WTC11 (cell line): ENCODE data around the gene CNGA1. TPM values are rescaled to one million over a fixed set of nuclear protein-coding genes. Genes with fewer than 3 reads are reported as not detected.

Experiments used
- ATAC-seq: fragments of 200-7000 bp; cut with Tn5 transposase; 2 replicates; pipeline ENCODE4 v1.10.0; 2021; ENCODE audit warnings: mild to moderate bottlenecking, moderate library complexity
- CTCF ChIA-PET: fragments of 300-600 bp; sonication (Branson Sonifier 250); formaldehyde crosslinking; loops from one replicate; lab custom pipeline; 2021; ENCODE audit warnings: antibody characterized with exemption; lab: Charles Lee
- POLR2A ChIA-PET: fragments of 350-600 bp; sonication (Branson Sonifier 250); formaldehyde crosslinking; loops from one replicate; lab custom pipeline; 2021; ENCODE audit warnings: antibody characterized with exemption; lab: Charles Lee
- DNase-seq: peaks from one replicate; pipeline ENCODE4 v3.0.0; 2021; ENCODE audit warnings: low spot score
- H3K27ac Mint-ChIP-seq: 2 replicates; pipeline ENCODE4 v1.8.0; 2021; ENCODE audit warnings: mixed read lengths
- H3K27me3 Mint-ChIP-seq: 2 replicates; pipeline ENCODE4 v1.8.0; 2021; ENCODE audit warnings: low read depth, mild to moderate bottlenecking, moderate library complexity, mixed read lengths
- H3K36me3 Mint-ChIP-seq: 2 replicates; pipeline ENCODE4 v1.8.0; 2021; ENCODE audit warnings: mixed read lengths
- H3K4me1 Mint-ChIP-seq: 2 replicates; pipeline ENCODE4 v1.8.0; 2022; ENCODE audit warnings: mixed read lengths
- H3K4me3 Mint-ChIP-seq: 2 replicates; pipeline ENCODE4 v1.8.0; 2021; ENCODE audit warnings: mild to moderate bottlenecking, moderate library complexity, mixed read lengths
- H3K9me3 Mint-ChIP-seq: 2 replicates; pipeline ENCODE4 v1.8.0; 2021; ENCODE audit warnings: mixed read lengths
- GABPB1 ChIP-seq: sonication (generic); formaldehyde crosslinking; IDR thresholded peaks from 2 replicates; pipeline ENCODE4 v1.8.1; 2023; ENCODE audit warnings: mild to moderate bottlenecking, missing genetic modification reagents
- GTF2I ChIP-seq: fragments of 250-450 bp; sonication (Bioruptor Pico); conservative IDR thresholded peaks from 2 replicates; pipeline ENCODE4 v1.4.0; 2021; ENCODE audit warnings: mild to moderate bottlenecking
- NR1H2 ChIP-seq: sonication (generic); formaldehyde crosslinking; IDR thresholded peaks from 2 replicates; pipeline ENCODE4 v1.9.0; 2021; ENCODE audit warnings: mild to moderate bottlenecking, moderate library complexity, missing genetic modification reagents
- OVOL2 ChIP-seq: fragments of 250-450 bp; sonication (Bioruptor Pico); IDR thresholded peaks from 2 replicates; pipeline ENCODE4 v1.9.0; 2021; ENCODE audit warnings: mild to moderate bottlenecking, borderline replicate concordance
- ZBTB21 ChIP-seq: sonication (generic); formaldehyde crosslinking; IDR thresholded peaks from 2 replicates; pipeline ENCODE4 v1.8.1; 2023; ENCODE audit warnings: mild to moderate bottlenecking, missing genetic modification reagents, borderline replicate concordance
- ZNF232 ChIP-seq: sonication (generic); formaldehyde crosslinking; IDR thresholded peaks from 2 replicates; pipeline ENCODE4 v1.8.0; 2022; ENCODE audit warnings: mild to moderate bottlenecking, missing genetic modification reagents
- ZNF671 ChIP-seq: fragments of 250-450 bp; sonication (Bioruptor Pico); IDR thresholded peaks from 2 replicates; pipeline ENCODE4 v1.8.0; 2021; ENCODE audit warnings: mild to moderate bottlenecking
- total RNA-seq: library from RNA; stranded (reverse); gene quantifications from 3 replicates; pipeline ENCODE4 v1.2.3, GENCODE V29; 2021
- TF ChIP-seq, protein P1 (sequence below): fragments of 250-450 bp; sonication (Bioruptor Pico); IDR thresholded peaks from 2 replicates; pipeline ENCODE4 v1.9.0; 2021; ENCODE audit warnings: mild to moderate bottlenecking, borderline replicate concordance
- TF ChIP-seq, protein P2 (sequence below): sonication (generic); formaldehyde crosslinking; IDR thresholded peaks from 2 replicates; pipeline ENCODE4 v1.8.0; 2023; ENCODE audit warnings: mild to moderate bottlenecking, missing genetic modification reagents
- TF ChIP-seq, protein P3 (sequence below): sonication (generic); formaldehyde crosslinking; IDR thresholded peaks from 2 replicates; pipeline ENCODE4 v1.8.1; 2023; ENCODE audit warnings: mild to moderate bottlenecking, moderate library complexity, missing genetic modification reagents
- TF ChIP-seq, protein P4 (sequence below): sonication (generic); formaldehyde crosslinking; IDR thresholded peaks from 2 replicates; pipeline ENCODE4 v1.8.0; 2022; ENCODE audit warnings: mild to moderate bottlenecking, missing genetic modification reagents
- TF ChIP-seq, protein P5 (sequence below): sonication (generic); formaldehyde crosslinking; IDR thresholded peaks from 2 replicates; pipeline ENCODE4 v1.8.1; 2022; ENCODE audit warnings: low read depth, mild to moderate bottlenecking, moderate library complexity, missing genetic modification reagents, borderline replicate concordance
- TF ChIP-seq, protein P6 (sequence below): fragments of 250-450 bp; sonication (Bioruptor Pico); IDR thresholded peaks from 2 replicates; pipeline ENCODE4 v1.9.0; 2021; ENCODE audit warnings: mild to moderate bottlenecking
- TF ChIP-seq, protein P7 (sequence below): sonication (generic); formaldehyde crosslinking; IDR thresholded peaks from 2 replicates; pipeline ENCODE4 v1.8.0; 2022; ENCODE audit warnings: mild to moderate bottlenecking, missing genetic modification reagents
- TF ChIP-seq, protein P8 (sequence below): sonication (generic); formaldehyde crosslinking; IDR thresholded peaks from 2 replicates; pipeline ENCODE4 v1.8.0; 2023; ENCODE audit warnings: missing genetic modification reagents

CNGA1 gene
- total RNA-seq, 1 experiment from 2014 or later, result 1.1 TPM

DNA sequence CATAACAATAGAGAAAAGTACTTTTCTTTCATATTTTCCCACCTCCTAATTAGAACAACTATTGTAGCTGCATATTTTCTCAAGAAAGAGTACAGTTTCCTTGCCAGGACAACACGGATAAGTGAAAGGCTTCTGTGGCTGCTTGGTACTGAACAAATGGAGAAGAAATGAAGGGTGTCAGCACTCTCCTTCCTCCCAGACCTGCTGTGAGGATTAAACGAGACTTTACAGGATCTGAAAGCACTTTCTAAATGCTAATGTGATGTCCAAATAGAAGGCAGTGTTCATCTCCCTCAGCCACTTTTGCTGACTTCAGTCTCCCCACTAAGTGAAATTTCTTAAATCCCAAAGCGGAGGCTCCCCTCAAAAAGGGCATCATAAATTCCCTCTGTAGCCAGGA, 14.0 kb upstream of the CNGA1 start (continued):
- TF ChIP-seq, protein P1, sequence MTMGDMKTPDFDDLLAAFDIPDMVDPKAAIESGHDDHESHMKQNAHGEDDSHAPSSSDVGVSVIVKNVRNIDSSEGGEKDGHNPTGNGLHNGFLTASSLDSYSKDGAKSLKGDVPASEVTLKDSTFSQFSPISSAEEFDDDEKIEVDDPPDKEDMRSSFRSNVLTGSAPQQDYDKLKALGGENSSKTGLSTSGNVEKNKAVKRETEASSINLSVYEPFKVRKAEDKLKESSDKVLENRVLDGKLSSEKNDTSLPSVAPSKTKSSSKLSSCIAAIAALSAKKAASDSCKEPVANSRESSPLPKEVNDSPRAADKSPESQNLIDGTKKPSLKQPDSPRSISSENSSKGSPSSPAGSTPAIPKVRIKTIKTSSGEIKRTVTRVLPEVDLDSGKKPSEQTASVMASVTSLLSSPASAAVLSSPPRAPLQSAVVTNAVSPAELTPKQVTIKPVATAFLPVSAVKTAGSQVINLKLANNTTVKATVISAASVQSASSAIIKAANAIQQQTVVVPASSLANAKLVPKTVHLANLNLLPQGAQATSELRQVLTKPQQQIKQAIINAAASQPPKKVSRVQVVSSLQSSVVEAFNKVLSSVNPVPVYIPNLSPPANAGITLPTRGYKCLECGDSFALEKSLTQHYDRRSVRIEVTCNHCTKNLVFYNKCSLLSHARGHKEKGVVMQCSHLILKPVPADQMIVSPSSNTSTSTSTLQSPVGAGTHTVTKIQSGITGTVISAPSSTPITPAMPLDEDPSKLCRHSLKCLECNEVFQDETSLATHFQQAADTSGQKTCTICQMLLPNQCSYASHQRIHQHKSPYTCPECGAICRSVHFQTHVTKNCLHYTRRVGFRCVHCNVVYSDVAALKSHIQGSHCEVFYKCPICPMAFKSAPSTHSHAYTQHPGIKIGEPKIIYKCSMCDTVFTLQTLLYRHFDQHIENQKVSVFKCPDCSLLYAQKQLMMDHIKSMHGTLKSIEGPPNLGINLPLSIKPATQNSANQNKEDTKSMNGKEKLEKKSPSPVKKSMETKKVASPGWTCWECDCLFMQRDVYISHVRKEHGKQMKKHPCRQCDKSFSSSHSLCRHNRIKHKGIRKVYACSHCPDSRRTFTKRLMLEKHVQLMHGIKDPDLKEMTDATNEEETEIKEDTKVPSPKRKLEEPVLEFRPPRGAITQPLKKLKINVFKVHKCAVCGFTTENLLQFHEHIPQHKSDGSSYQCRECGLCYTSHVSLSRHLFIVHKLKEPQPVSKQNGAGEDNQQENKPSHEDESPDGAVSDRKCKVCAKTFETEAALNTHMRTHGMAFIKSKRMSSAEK (CRISPR knock-in tag), result no peak
- TF ChIP-seq OVOL2 (no peak), NR1H2 (no peak), GTF2I (CRISPR knock-in tag) (no peak), ZBTB21 (CRISPR knock-in tag) (no peak)
- TF ChIP-seq, protein P2, sequence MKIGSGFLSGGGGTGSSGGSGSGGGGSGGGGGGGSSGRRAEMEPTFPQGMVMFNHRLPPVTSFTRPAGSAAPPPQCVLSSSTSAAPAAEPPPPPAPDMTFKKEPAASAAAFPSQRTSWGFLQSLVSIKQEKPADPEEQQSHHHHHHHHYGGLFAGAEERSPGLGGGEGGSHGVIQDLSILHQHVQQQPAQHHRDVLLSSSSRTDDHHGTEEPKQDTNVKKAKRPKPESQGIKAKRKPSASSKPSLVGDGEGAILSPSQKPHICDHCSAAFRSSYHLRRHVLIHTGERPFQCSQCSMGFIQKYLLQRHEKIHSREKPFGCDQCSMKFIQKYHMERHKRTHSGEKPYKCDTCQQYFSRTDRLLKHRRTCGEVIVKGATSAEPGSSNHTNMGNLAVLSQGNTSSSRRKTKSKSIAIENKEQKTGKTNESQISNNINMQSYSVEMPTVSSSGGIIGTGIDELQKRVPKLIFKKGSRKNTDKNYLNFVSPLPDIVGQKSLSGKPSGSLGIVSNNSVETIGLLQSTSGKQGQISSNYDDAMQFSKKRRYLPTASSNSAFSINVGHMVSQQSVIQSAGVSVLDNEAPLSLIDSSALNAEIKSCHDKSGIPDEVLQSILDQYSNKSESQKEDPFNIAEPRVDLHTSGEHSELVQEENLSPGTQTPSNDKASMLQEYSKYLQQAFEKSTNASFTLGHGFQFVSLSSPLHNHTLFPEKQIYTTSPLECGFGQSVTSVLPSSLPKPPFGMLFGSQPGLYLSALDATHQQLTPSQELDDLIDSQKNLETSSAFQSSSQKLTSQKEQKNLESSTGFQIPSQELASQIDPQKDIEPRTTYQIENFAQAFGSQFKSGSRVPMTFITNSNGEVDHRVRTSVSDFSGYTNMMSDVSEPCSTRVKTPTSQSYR (CRISPR knock-in tag), result no peak

DNA sequence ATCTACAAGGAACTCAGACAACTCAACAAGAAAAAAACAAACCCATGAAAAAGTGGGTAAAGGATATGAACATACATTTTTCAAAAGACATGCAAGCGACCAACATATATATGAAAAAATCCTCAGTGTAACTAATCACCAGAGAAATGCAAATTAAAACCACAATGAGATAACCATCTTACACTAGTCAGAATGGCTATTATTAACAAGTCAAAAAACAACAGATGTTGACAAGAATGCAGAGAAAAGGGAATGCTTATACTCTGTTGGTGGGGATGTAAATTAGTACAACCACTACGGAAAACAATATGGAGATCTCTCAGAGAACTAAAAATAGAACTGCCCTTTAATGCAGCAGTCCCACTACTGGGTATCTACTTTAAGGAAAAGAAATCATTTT, 12.2 kb upstream of the CNGA1 start:
- Mint-ChIP-seq H3K27ac (peak overlapping the region; percentile 16), H3K4me3 (peak overlapping the region; percentile 18; the same call in 1 of the 2 replicates), H3K9me3 (no peaks in the 10 kb centered on the region), H3K27me3 (no peaks in the 10 kb centered on the region), H3K4me1 (peaks cover 34% of the 10 kb centered on the region), H3K36me3 (peaks cover 10% of the 10 kb centered on the region)
- POLR2A ChIA-PET, result no interaction called here
- ATAC-seq (no peak; the same call in 1 of the 2 replicates), DNase-seq (no peak)
- CTCF ChIA-PET, result no interaction called here
- TF ChIP-seq OVOL2 (no peak), ZNF671 (CRISPR knock-in tag) (no peak), ZNF232 (CRISPR knock-in tag) (no peak), GABPB1 (CRISPR knock-in tag) (no peak), NR1H2 (no peak)
- TF ChIP-seq, protein P1 (CRISPR knock-in tag), result no peak
- TF ChIP-seq, protein P3, sequence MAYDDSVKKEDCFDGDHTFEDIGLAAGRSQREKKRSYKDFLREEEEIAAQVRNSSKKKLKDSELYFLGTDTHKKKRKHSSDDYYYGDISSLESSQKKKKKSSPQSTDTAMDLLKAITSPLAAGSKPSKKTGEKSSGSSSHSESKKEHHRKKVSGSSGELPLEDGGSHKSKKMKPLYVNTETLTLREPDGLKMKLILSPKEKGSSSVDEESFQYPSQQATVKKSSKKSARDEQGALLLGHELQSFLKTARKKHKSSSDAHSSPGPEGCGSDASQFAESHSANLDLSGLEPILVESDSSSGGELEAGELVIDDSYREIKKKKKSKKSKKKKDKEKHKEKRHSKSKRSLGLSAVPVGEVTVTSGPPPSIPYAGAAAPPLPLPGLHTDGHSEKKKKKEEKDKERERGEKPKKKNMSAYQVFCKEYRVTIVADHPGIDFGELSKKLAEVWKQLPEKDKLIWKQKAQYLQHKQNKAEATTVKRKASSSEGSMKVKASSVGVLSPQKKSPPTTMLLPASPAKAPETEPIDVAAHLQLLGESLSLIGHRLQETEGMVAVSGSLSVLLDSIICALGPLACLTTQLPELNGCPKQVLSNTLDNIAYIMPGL (CRISPR knock-in tag), result no peak
- TF ChIP-seq, protein P4, sequence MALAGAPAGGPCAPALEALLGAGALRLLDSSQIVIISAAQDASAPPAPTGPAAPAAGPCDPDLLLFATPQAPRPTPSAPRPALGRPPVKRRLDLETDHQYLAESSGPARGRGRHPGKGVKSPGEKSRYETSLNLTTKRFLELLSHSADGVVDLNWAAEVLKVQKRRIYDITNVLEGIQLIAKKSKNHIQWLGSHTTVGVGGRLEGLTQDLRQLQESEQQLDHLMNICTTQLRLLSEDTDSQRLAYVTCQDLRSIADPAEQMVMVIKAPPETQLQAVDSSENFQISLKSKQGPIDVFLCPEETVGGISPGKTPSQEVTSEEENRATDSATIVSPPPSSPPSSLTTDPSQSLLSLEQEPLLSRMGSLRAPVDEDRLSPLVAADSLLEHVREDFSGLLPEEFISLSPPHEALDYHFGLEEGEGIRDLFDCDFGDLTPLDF, result no peak
- TF ChIP-seq, protein P5, sequence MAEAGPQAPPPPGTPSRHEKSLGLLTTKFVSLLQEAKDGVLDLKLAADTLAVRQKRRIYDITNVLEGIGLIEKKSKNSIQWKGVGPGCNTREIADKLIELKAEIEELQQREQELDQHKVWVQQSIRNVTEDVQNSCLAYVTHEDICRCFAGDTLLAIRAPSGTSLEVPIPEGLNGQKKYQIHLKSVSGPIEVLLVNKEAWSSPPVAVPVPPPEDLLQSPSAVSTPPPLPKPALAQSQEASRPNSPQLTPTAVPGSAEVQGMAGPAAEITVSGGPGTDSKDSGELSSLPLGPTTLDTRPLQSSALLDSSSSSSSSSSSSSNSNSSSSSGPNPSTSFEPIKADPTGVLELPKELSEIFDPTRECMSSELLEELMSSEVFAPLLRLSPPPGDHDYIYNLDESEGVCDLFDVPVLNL (CRISPR knock-in tag), result no peak
- TF ChIP-seq, protein P6, sequence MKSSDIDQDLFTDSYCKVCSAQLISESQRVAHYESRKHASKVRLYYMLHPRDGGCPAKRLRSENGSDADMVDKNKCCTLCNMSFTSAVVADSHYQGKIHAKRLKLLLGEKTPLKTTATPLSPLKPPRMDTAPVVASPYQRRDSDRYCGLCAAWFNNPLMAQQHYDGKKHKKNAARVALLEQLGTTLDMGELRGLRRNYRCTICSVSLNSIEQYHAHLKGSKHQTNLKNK (CRISPR knock-in tag), result no peak
- TF ChIP-seq, protein P7, sequence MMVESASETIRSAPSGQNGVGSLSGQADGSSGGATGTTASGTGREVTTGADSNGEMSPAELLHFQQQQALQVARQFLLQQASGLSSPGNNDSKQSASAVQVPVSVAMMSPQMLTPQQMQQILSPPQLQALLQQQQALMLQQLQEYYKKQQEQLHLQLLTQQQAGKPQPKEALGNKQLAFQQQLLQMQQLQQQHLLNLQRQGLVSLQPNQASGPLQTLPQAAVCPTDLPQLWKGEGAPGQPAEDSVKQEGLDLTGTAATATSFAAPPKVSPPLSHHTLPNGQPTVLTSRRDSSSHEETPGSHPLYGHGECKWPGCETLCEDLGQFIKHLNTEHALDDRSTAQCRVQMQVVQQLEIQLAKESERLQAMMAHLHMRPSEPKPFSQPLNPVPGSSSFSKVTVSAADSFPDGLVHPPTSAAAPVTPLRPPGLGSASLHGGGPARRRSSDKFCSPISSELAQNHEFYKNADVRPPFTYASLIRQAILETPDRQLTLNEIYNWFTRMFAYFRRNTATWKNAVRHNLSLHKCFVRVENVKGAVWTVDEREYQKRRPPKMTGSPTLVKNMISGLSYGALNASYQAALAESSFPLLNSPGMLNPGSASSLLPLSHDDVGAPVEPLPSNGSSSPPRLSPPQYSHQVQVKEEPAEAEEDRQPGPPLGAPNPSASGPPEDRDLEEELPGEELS (CRISPR knock-in tag), result no peak
- TF ChIP-seq, protein P8, sequence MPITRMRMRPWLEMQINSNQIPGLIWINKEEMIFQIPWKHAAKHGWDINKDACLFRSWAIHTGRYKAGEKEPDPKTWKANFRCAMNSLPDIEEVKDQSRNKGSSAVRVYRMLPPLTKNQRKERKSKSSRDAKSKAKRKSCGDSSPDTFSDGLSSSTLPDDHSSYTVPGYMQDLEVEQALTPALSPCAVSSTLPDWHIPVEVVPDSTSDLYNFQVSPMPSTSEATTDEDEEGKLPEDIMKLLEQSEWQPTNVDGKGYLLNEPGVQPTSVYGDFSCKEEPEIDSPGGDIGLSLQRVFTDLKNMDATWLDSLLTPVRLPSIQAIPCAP, result no peak
